IMR-90 (cell line): ENCODE results near the gene KIF22.

ENCODE experiments used
- CHD1 ChIP-seq: IDR thresholded peaks from 2 replicates; pipeline ENCODE4 v1.6.1; 2012; ENCODE audit warnings: low read depth, low read length, improper control_type of control experiment
- CTCF ChIP-seq: conservative IDR thresholded peaks from 2 replicates; pipeline ENCODE4 v1.5.1; 2012; ENCODE audit warnings: mild to moderate bottlenecking, low read depth, low read length, improper control_type of control experiment
- MXI1 ChIP-seq: IDR thresholded peaks from 2 replicates; pipeline ENCODE4 v1.6.1; 2012; ENCODE audit warnings: low read depth, mild to moderate bottlenecking, low read length, moderate library complexity, borderline replicate concordance
- NFE2L2 ChIP-seq: fragments of 150-350 bp; IDR thresholded peaks from 2 replicates; pipeline ENCODE4 v1.6.1; 2016; ENCODE audit warnings: low read depth, mild to moderate bottlenecking, low read length
- POLR2A ChIP-seq: IDR thresholded peaks from 2 replicates; pipeline ENCODE4 v1.6.1; 2012; ENCODE audit warnings: mild to moderate bottlenecking, low read depth, low read length
- TF ChIP-seq, protein P1 (sequence below): fragments of 150-350 bp; IDR thresholded peaks from 2 replicates; pipeline ENCODE4 v1.6.1; 2017; ENCODE audit warnings: mild to moderate bottlenecking, antibody characterized with exemption, low read length, low read depth
- TF ChIP-seq, protein P2 (sequence below): fragments of 150-350 bp; IDR thresholded peaks from 2 replicates; pipeline ENCODE4 v1.6.1; 2016; ENCODE audit warnings: low read depth, mild to moderate bottlenecking, low read length, moderate library complexity, borderline replicate concordance

DNA sequence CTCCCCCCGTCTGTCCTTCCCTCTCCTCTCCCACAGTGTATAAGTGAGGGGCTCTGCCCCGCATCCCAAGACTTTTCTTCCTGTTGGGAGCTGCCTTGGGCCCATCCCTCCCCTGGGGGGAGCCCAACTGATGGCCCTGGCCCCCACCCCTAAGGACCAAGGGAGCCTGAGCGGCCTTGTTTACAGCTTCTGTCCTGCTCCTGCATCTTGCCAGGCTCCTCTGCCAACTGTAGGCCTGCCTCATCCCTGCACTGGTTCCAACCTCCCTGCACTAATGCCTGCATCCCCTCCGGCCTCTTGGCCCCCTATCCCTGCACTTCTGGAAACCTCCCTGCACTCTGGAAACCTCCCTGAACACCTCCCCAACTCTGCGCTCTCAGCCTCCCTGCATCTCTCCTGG, 24.0 kb downstream of the KIF22 start:
- TF ChIP-seq, protein P1, sequence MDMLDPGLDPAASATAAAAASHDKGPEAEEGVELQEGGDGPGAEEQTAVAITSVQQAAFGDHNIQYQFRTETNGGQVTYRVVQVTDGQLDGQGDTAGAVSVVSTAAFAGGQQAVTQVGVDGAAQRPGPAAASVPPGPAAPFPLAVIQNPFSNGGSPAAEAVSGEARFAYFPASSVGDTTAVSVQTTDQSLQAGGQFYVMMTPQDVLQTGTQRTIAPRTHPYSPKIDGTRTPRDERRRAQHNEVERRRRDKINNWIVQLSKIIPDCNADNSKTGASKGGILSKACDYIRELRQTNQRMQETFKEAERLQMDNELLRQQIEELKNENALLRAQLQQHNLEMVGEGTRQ = no peak
- TF ChIP-seq POLR2A = no peak
- no peak for TF ChIP-seq CTCF
- TF ChIP-seq, protein P2, sequence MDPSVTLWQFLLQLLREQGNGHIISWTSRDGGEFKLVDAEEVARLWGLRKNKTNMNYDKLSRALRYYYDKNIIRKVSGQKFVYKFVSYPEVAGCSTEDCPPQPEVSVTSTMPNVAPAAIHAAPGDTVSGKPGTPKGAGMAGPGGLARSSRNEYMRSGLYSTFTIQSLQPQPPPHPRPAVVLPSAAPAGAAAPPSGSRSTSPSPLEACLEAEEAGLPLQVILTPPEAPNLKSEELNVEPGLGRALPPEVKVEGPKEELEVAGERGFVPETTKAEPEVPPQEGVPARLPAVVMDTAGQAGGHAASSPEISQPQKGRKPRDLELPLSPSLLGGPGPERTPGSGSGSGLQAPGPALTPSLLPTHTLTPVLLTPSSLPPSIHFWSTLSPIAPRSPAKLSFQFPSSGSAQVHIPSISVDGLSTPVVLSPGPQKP = no peak
- no peak for TF ChIP-seq CHD1
- TF ChIP-seq NFE2L2 = no peak
- no peak for TF ChIP-seq MXI1
